ENCODE data around the gene PNPLA6.

The PNPLA6 gene

GRCh38 chr19:7505682-7506384 lies 29.7 kb upstream of the PNPLA6 start:
- peak; percentile 71 for DNase-seq (ENCODE audit: low spot score)
- in situ Hi-C loops (cut with MboI; ENCODE audit: low pct_unique_long_range_greater_than_20kb, low sequenced_read_pairs, unreplicated experiment) = no loop called here
- TF ChIP-seq CTCF (IDR thresholded peaks at IDR 0.05; ENCODE audit: extremely low read depth, insufficient read depth, missing control alignments) = no peak

GRCh38 chr19:7506385-7507328 lies 28.9 kb upstream of the PNPLA6 start:
- in situ Hi-C loops (cut with MboI; ENCODE audit: low pct_unique_long_range_greater_than_20kb, low sequenced_read_pairs, unreplicated experiment) = no loop called here
- DNase-seq (ENCODE audit: low spot score) = peak; percentile 75
- no peak for TF ChIP-seq CTCF (IDR thresholded peaks at IDR 0.05; ENCODE audit: extremely low read depth, insufficient read depth, missing control alignments)

- in situ Hi-C loops (cut with MboI; ENCODE audit: low pct_unique_long_range_greater_than_20kb, low sequenced_read_pairs, unreplicated experiment) = no loop called here
- no peak for TF ChIP-seq CTCF (IDR thresholded peaks at IDR 0.05; ENCODE audit: extremely low read depth, insufficient read depth, missing control alignments)
- DNase-seq (ENCODE audit: low spot score) = no peak
Measured at GRCh38 chr19:7507884-7508283, 27.6 kb upstream of the PNPLA6 start.

GRCh38 chr19:7509625-7510024 lies 25.9 kb upstream of the PNPLA6 start:
- in situ Hi-C loops (cut with MboI; ENCODE audit: low pct_unique_long_range_greater_than_20kb, low sequenced_read_pairs, unreplicated experiment) = no loop called here
- TF ChIP-seq CTCF (IDR thresholded peaks at IDR 0.05; ENCODE audit: extremely low read depth, insufficient read depth, missing control alignments) = no peak
- no peak for DNase-seq (ENCODE audit: low spot score)

GRCh38 chr19:7512400-7512851 lies 23.1 kb upstream of the PNPLA6 start:
- DNase-seq (ENCODE audit: low spot score) = no peak
- in situ Hi-C loops (cut with MboI; ENCODE audit: low pct_unique_long_range_greater_than_20kb, low sequenced_read_pairs, unreplicated experiment) = no loop called here
- no peak for TF ChIP-seq CTCF (IDR thresholded peaks at IDR 0.05; ENCODE audit: extremely low read depth, insufficient read depth, missing control alignments)

GRCh38 chr19:7513809-7514642 lies 21.5 kb upstream of the PNPLA6 start:
- TF ChIP-seq CTCF (IDR thresholded peaks at IDR 0.05; ENCODE audit: extremely low read depth, insufficient read depth, missing control alignments) = no peak
- in situ Hi-C loops (cut with MboI; ENCODE audit: low pct_unique_long_range_greater_than_20kb, low sequenced_read_pairs, unreplicated experiment) = no loop called here
- no peak for DNase-seq (ENCODE audit: low spot score)

All from GM13977 (cell line).